Fibroblast of villous mesenchyme (primary cell): ENCODE measurements around the gene FBH1. TPM values are rescaled to one million over a fixed set of nuclear protein-coding genes. Genes with fewer than 3 reads are reported as not detected.
"Not testable (repeated sequence)": the region's sequence is repeated elsewhere in the genome, so short reads cannot be mapped to it uniquely, and the experiment has no call there.

ENCODE experiments used
- DNase-seq: peaks from one replicate; pipeline ENCODE4 v3.0.0-alpha.2; 2010; ENCODE audit warnings: low read depth
- H3K4me3 ChIP-seq: 2 replicates; pipeline ENCODE4 v1.5.1; 2011; ENCODE audit warnings: low read depth, mild to moderate bottlenecking, low read length
- total RNA-seq: library from RNA; depleted of rRNA; stranded (reverse); fragments of >200 nt; gene quantifications from 2 replicates; pipeline ENCODE4 v1.2.3, GENCODE V29; 2012
- TF ChIP-seq, protein P1 (sequence below): IDR thresholded peaks from 2 replicates; pipeline ENCODE4 v1.5.1; 2012; ENCODE audit warnings: low read depth, mild to moderate bottlenecking, low read length; ENCODE audit not compliant: insufficient read depth

FBH1 gene
- total RNA-seq, 1 donor = 91.5 TPM

DNA sequence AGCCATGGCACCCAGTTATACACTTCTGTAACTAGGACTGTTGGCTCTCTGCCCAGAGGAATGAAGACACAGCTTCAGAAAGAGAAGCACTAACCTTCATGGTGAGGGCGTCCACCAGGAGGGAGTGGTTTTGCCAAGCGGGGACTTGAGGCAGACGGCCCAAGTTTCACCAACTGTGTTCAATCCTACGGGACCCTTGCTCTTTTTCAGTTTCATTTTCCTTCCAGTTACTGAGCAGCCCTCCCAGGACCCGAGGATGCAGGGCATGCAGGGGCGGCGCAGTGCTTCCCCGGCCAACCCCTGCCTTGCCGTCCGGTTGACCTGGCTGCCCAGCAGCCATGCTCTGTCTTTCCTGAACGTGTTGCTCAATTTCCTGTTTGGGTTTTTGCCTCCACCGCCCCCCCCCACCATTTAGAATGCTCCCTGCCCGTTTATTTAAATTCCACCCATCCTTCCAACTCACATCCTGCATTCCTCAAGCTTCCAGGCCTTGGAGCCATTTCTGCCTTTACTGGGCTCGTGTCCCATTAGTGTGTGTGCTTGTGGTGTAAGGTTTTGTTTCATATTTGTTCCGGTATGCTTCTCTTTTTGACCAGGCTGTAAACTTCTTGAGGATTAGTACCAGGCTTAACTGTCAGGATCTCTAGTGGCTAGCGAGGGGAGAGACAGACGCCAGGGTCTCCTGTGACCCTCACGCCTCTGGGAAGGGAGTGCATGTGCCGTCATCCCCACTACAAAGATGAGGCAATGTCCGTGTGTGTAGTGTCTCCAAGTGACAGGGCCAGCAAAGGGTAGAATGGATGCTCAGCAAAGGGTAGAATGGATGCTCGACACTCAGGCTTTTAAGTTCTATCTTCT is 55.7 kb downstream of the FBH1 start:
- TF ChIP-seq, protein P1, sequence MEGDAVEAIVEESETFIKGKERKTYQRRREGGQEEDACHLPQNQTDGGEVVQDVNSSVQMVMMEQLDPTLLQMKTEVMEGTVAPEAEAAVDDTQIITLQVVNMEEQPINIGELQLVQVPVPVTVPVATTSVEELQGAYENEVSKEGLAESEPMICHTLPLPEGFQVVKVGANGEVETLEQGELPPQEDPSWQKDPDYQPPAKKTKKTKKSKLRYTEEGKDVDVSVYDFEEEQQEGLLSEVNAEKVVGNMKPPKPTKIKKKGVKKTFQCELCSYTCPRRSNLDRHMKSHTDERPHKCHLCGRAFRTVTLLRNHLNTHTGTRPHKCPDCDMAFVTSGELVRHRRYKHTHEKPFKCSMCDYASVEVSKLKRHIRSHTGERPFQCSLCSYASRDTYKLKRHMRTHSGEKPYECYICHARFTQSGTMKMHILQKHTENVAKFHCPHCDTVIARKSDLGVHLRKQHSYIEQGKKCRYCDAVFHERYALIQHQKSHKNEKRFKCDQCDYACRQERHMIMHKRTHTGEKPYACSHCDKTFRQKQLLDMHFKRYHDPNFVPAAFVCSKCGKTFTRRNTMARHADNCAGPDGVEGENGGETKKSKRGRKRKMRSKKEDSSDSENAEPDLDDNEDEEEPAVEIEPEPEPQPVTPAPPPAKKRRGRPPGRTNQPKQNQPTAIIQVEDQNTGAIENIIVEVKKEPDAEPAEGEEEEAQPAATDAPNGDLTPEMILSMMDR = no peak
- peak; percentile 98 for DNase-seq
- H3K4me3 ChIP-seq = peak overlapping the region; percentile 45

DNA sequence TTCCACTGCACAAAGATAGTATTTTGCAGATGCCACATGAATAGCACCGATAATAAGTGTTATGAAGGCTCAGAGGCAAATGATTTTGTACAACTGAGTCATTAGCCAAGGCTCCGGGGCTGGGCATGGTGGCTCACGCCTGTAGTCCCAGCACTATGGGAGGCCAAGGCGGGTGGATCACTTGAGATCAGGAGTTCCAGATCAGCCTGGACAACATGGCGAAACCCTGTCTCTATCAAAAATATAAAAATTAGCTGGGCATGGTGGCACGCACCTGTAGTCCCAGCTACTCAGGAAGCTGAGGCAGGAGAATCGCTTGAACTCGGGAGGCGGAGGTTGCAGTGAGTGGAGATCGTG is 56.4 kb downstream of the FBH1 start:
- DNase-seq, H3K4me3 ChIP-seq: not testable (repeated sequence)

DNA sequence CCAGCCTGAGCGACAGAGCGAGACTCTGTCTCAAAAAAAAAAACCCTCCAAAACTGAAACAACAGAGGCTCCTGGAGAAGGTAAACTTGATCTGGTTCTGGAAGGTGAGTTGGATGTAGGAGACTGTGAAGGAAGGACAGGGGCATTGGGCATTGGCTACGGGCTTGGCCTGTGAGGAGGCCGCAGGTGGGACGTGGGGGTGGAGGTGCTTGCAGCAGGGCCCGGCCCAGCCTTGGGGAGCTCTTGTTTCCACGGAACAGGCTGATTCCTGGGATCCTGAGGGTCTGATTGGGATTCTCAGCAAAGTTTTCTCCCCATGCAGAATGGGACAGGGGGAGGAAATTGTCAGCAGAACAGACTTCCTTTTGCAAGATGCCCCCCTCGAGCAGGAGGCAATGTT is 56.7 kb downstream of the FBH1 start:
- no peak for DNase-seq

DNA sequence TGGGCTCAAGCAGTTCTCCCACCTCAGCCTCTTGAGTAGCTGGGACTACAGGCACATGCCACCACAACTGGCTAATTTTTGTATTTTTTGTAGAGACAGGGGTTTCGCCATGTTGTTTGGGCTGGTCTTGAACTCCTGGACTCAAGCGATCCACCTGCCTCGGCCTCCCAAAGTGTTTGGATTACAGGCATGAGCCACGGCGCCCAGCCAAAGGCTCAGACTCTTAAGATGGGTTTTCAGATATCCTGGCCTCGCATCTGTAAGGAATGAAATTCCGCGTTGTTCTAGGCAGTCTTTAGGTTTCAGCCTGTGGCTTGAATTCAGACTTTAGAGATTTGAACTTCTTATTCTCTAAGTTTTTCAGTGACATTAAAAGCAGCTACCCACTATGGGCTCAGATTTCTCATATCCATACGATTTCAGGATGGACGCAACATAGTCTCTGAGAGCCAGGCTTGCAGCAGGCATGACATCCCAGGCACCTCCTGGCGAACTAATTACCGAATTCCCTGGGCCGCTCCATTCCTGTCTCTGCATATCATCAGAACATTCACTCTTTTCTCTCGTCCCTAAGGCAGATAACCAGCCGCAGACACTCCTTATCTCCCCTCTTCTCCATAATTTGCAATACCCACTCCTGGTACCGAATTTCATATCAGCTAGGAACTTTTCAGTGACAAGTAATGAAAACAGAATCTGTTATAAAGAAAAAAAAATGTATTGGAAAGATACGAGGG is 57.6 kb downstream of the FBH1 start:
- H3K4me3 ChIP-seq = no peak overlapping the region
- TF ChIP-seq, protein P1 = no peak
- DNase-seq = no peak

More for the DNA sequence above, 56.7 kb downstream of the FBH1 start:
- TF ChIP-seq, protein P1 = no peak
- no peak overlapping the region for H3K4me3 ChIP-seq

DNA sequence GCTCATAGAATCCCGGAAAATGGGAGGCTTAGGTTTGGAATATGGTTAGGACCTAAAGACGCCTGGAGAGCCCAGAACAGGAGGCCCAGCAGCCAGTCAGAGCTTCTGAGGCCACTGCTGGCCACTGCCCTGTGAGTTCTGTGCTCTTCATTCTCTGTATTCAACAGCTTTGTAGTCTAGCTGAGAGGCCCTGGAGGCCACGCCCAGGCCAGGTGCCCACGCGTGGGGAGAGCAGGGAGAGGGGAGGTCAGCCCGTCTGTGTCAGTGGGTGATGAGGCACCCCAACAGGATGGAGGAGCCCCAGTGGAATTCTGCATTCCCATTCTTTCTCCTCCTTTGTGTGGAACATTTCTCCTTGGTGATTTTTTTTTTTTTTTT is 58.2 kb downstream of the FBH1 start:
- H3K4me3 ChIP-seq = no peak overlapping the region
- TF ChIP-seq, protein P1 = no peak
- no peak for DNase-seq

DNA sequence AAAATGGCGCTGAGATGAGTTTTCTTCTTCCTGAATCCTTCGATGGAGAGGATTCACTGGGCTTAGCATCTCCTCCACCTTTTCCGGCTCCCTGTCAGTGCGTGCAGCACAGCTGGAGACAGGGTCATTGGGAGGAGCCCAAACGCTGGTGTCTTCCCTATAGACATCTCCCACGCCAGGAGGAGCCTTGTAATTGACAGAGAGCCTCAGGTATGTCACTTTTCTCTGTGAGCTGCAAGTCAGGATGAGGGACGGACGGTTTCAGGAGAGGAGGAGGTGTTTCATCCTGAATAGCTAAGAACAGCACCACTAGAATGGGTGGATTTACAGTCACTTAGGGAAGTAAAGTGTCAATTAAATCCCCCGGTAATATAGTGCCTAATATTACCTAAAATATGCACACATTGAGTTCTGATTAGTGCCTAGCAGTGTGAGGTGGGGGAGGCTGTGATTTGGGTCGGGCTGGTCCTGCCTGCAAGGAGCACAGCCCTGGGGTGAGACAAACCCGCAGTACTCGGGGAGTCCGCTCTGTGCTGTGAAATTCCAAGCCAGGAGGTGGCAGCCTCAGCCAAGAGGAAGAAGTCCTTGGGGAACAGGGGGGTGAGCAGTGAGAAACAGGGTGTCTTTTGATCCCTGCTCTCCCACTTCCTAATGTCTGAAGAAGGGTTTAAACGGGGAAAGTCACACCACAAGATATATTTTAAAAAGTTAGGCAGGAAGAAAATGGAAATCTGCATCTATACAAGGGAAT is 59.1 kb downstream of the FBH1 start:
- DNase-seq = peak; percentile 79
- TF ChIP-seq, protein P1 = peak; percentile 72
- H3K4me3 ChIP-seq = no peak overlapping the region
